ENCODE data around the gene NDUFB5.
"Not testable (repeated sequence)": the region's sequence is repeated elsewhere in the genome, so short reads cannot be mapped to it uniquely, and the experiment has no call there.

NDUFB5 gene

DNA sequence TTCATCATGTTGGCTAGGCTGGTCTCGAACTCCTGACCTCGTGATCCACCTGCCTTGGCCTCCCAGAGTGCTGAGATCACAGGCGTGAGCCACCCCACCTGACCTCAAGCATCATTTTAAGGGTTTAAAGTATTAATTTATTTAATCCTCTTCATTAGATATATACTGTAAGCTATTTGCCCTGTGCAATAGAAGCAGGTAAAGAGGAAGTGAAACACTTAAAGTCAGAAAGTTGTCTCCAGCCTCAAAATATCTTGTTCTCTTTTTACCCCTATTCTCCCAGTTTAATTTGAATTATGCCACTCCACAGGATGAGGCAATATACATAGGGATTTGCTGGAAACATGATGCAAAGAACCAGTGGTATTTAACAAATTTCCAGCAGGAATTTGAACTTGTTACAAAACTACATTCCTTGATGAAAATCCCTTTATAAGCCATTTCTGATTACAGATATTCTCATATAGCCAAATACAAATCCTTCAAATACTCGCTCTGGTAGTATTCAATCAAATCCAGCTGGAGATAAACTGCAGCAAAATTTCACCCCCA is 2.0 kb downstream of the NDUFB5 start:
- H3K9me3 ChIP-seq = no peaks in the 10 kb centered on the region

DNA sequence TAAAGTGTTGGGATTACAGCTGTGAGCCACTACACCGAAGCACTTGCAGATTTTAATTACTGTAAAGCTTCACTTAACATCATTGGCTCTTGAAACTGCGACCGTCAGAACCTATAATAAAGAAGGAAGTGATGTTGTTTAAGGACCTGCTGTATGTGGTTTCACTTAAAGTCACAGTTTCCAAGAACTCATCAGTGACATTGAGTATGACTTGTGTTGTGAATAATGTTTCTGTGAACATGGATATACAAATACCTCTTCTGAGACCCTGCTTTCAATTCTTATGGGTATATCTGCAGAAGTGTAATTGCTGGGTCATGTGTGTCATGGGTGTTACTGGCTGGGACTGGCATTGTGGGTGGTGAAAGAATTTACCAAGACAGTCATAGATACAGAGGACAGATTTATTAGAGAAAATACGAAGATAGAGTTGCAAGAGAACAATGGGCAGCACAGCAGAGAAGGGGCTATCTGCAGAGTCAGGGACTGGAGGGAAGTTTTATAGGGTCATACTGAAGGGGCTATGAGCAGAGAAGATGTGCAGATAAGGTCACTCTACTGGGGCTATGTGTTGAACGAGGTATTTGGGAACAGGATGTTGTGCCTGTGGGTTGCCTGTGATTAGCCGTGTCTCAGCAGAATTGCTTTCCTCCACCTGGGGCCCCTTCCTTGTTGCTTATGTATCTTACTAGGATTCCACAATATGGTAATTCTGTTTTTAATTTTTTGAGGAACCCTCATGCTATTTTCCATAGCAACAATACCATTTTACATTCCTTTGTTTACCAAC is 4.5 kb downstream of the NDUFB5 start:
- Histone ChIP-seq H3K36me3 (replicated peaks) (peaks cover 9% of the 10 kb centered on the region; the same call in 1 of the 2 replicates), H3K9me3 (no peaks in the 10 kb centered on the region), H3K4me3 (no peak overlapping the region), H3K4me1 (peaks cover 12% of the 10 kb centered on the region), H3K27me3 (ENCODE audit: low read depth) (no peaks in the 10 kb centered on the region)
- DNase-seq (ENCODE audit: low spot score in 2 of 2) = no peak
- in situ Hi-C loops (cut with MboI; ENCODE audit: low sequenced_read_pairs) = no loop called here

More for the DNA sequence above, 2.0 kb downstream of the NDUFB5 start:
- Histone ChIP-seq H3K4me1 (peaks cover 8% of the 10 kb centered on the region; the same call in 1 of the 2 replicates), H3K4me3 (no peak overlapping the region), H3K36me3 (replicated peaks) (peaks cover 15% of the 10 kb centered on the region), H3K27me3 (ENCODE audit: low read depth) (no peaks in the 10 kb centered on the region)
- no peak for DNase-seq (ENCODE audit: low spot score in 2 of 2)
- in situ Hi-C loops (cut with MboI; ENCODE audit: low sequenced_read_pairs) = no loop called here

DNA sequence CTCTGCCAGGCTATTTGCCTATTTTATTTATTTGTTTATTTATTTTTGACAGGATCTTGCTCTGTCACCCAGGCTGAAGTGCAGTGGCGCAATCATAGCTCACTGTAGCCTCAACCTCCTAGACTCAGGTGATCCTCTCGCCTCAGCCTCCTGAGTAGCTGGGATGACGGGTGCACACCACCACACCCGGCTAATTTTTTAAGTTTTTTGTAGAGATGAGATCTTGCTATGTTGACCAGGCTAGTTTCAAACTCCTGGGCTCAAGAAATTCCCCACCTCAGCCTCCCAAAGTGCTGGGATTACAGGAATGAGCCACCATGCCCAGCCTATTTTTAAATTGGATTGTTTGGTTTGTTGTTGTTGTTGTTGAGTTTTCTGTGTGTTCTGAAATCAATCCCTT is 5.5 kb downstream of the NDUFB5 start:
- peaks cover 6% of the 10 kb centered on the region; the same call in 1 of the 2 replicates for H3K36me3 ChIP-seq (replicated peaks)
- no peak for DNase-seq (ENCODE audit: low spot score in 2 of 2)
- H3K27me3 ChIP-seq (ENCODE audit: low read depth) = no peaks in the 10 kb centered on the region
- peaks cover 12% of the 10 kb centered on the region for H3K4me1 ChIP-seq
- in situ Hi-C loops (cut with MboI; ENCODE audit: low sequenced_read_pairs) = no loop called here
- H3K4me3 ChIP-seq = no peak overlapping the region
- no peaks in the 10 kb centered on the region for H3K9me3 ChIP-seq

DNA sequence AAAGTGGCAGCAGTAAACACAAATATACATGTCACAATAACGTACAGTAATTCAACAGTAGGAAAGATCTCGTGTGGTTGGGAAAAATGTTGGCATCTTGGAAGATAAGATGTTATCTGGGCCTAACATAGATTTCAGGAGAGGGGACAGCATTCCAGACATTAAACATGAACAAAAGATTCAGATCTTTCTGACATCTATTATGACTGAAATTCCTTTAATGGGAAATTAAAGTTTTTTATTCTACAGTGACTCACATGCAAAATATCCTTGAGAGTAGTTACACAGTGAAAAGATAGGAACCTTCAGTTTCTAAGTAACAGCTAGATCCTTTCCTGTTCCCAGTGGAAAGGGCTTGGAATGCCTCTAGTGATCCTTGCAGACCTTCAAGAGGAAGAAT is 9.2 kb downstream of the NDUFB5 start:
- no peak overlapping the region for H3K4me3 ChIP-seq
- no peaks in the 10 kb centered on the region for H3K27me3 ChIP-seq (ENCODE audit: low read depth)
- in situ Hi-C loops (cut with MboI; ENCODE audit: low sequenced_read_pairs) = no loop called here
- DNase-seq (ENCODE audit: low spot score in 2 of 2) = no peak
- H3K9me3 ChIP-seq = no peaks in the 10 kb centered on the region
- H3K4me1 ChIP-seq = peaks cover 10% of the 10 kb centered on the region
- peaks cover 16% of the 10 kb centered on the region for H3K36me3 ChIP-seq (replicated peaks)

DNA sequence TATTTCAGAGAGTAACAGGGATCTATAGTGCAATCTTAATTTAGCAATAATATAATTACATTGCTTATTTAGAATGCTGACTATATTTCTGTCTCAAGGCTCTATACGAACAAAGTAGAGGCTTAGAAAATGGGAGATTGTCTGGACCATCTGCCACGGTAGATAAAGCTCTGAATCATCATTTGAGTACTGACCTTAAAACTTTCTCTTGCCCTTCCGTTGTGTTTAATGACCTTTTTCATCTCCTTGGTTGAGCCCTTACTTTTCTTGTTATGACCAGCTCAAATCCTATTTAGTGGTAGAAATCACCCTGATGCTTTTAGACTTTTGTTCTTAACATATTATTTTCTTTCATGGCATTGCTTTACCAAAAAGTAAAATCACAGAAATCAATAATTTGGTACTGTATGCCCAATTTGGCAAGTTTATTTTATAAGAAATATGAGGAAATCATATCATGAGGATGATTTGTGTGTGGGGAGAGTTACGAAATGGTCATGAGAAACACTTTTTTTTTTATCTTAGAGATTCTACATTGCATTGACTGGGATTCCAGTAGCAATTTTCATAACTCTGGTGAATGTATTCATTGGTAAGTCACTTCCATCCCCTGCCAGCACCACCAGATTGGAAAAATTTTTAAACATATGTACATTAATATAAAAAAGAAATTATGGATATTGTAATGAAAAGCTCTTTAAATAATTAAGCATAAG is 11.0 kb downstream of the NDUFB5 start:
- H3K36me3 ChIP-seq (replicated peaks) = peaks cover 29% of the 10 kb centered on the region
- no peak for DNase-seq (ENCODE audit: low spot score in 2 of 2)
- in situ Hi-C loops (cut with MboI; ENCODE audit: low sequenced_read_pairs) = no loop called here

DNA sequence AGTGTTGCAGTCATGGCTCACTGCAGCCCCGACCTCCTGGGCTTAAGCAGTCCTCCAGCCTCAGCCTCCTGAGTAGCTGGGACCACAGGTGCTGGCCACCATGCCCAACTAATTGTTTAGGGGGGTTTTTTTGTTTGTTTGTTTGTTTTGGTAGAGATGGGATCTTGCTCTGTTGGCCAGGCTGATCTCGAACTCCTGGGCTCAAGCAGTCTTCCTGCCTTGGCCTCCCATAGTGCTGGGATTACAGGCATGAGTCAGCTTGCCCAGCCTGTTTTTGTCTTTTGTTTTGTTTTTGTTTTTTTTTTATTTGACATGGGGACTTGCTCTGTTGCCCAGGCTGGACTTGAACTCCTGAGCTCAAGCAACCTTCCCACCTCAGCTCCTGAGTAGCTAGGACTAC is 17.4 kb downstream of the NDUFB5 start:
- Histone ChIP-seq H3K4me3 (no peak overlapping the region), H3K36me3 (replicated peaks) (peaks cover 50% of the 10 kb centered on the region), H3K4me1 (no peaks in the 10 kb centered on the region), H3K27me3 (ENCODE audit: low read depth) (no peaks in the 10 kb centered on the region), H3K9me3 (0 out of 2 replicates have a peak, but pooled peaks cover 2% of the 10 kb centered on the region)
- in situ Hi-C loops (cut with MboI; ENCODE audit: low sequenced_read_pairs) = no loop called here
- no peak for DNase-seq (ENCODE audit: low spot score in 2 of 2)

More for the DNA sequence above, 11.0 kb downstream of the NDUFB5 start:
- no peaks in the 10 kb centered on the region for H3K27me3 ChIP-seq (ENCODE audit: low read depth)
- H3K4me3 ChIP-seq = no peak overlapping the region
- H3K4me1 ChIP-seq = peaks cover 10% of the 10 kb centered on the region
- 0 out of 2 replicates have a peak, but pooled peaks cover 2% of the 10 kb centered on the region for H3K9me3 ChIP-seq

DNA sequence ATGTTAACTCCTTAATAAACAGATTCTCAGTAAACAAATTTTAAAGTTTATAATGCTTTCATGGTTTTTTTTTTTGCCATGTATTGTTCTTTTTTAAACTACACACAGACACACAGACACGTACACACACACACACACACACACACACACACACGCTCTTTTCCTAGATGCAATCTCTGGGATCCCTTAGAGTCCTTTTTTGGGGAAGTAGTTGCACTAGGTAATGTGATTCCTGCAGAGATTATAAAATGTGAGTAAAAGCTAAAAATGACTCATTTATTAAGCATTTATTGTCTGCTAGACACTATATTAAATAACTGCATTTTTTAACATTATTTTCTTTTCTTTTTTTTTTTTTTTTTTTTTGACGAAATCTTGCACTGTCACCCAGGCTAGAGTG is 19.9 kb downstream of the NDUFB5 start:
- no peak for DNase-seq (ENCODE audit: low spot score in 2 of 2)
- Histone ChIP-seq H3K4me3 (no peak overlapping the region), H3K4me1 (no peaks in the 10 kb centered on the region), H3K27me3 (ENCODE audit: low read depth) (no peaks in the 10 kb centered on the region), H3K9me3 (0 out of 2 replicates have a peak, but pooled peaks cover 2% of the 10 kb centered on the region), H3K36me3 (replicated peaks) (peaks cover 36% of the 10 kb centered on the region)
- in situ Hi-C loops (cut with MboI; ENCODE audit: low sequenced_read_pairs) = no loop called here

DNA sequence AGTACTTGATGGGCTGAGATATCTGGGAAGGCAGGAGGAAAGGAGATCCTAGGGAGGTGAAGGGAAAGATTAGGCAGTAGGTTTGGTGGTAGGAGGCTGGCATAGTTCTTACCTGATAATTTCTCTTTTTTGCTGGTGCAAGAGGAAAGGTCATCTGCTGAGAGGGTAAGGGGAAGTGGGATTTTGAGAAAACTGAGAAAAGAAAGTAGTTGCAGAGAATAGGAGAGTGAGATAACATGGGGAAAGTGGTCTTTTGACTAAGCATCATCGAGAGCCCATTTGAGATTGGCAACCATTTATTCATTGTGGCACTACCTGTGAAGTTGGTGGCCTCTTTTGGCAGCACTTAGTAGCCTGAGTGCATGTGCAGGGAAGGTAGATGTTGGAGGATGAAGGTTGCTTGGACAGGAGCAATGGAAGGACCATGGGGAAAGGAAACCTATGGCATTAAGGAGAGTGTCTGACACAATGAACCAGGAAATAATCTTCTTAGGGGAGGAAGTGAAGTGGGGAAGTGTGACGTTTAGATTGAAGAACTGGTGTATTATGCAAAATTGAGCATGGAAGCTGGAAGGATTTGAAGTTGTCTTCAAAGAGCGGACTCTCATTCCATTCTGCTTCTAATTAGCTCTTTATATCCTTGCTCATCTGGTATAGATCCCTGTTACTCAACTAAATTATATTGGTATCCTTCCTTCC is 26.3 kb downstream of the NDUFB5 start:
- no peaks in the 10 kb centered on the region for H3K36me3 ChIP-seq (replicated peaks)
- DNase-seq (ENCODE audit: low spot score in 2 of 2) = no peak
- no peak overlapping the region for H3K4me3 ChIP-seq
- H3K4me1 ChIP-seq = no peaks in the 10 kb centered on the region
- no peaks in the 10 kb centered on the region for H3K9me3 ChIP-seq
- H3K27me3 ChIP-seq (ENCODE audit: low read depth) = no peaks in the 10 kb centered on the region
- in situ Hi-C loops (cut with MboI; ENCODE audit: low sequenced_read_pairs) = no loop called here

DNA sequence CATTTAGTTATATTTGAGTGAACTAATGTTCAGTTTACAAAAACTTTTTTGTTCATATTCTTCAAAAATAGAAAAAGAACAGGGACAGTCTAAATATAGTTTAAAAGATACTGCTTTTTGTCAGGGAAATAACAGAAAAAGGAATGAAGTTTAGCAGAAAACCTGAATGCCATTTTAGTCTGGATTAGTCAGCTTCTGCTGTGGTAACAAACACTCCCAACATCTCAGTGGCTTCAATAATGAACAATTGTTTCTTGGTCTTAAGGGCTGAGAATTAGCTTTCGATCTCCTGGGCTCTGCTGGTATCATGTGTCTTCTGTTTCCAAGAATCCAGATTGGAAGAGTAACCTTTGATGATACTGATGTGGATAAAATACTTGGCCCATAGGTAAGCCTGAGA is 35.9 kb downstream of the NDUFB5 start:
- DNase-seq (ENCODE audit: low spot score in 2 of 2) = no peak
- in situ Hi-C loops (cut with MboI; ENCODE audit: low sequenced_read_pairs) = no loop called here
- H3K36me3 ChIP-seq (replicated peaks) = no peaks in the 10 kb centered on the region
- H3K4me3 ChIP-seq = no peak overlapping the region
- no peaks in the 10 kb centered on the region for H3K27me3 ChIP-seq (ENCODE audit: low read depth)
- no peaks in the 10 kb centered on the region for H3K4me1 ChIP-seq
- no peaks in the 10 kb centered on the region for H3K9me3 ChIP-seq

DNA sequence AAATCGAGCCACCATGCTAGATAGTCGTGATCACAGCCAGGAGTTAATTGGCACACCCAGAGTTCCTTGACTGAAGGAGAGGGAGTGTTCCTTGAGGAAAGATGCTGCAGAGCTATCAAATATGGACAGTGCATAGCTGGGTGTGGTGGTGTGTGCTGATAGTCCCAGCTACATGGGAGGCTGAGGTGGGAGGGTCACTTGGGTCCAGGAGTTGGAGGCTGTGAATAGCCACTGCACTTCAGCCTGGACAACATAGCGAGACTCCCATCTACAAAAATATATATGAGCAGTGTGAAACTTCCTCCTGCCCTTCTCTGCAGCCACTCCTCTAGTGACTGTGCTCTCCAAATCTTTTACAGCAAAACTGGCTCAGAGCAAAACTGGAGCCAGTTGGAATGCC is 38.3 kb downstream of the NDUFB5 start:
- Histone ChIP-seq H3K27me3 (ENCODE audit: low read depth) (no peaks in the 10 kb centered on the region), H3K9me3 (no peaks in the 10 kb centered on the region), H3K36me3 (replicated peaks) (no peaks in the 10 kb centered on the region), H3K4me3 (no peak overlapping the region), H3K4me1 (no peaks in the 10 kb centered on the region)
- in situ Hi-C loops (cut with MboI; ENCODE audit: low sequenced_read_pairs) = no loop called here
- DNase-seq (ENCODE audit: low spot score in 2 of 2) = no peak

DNA sequence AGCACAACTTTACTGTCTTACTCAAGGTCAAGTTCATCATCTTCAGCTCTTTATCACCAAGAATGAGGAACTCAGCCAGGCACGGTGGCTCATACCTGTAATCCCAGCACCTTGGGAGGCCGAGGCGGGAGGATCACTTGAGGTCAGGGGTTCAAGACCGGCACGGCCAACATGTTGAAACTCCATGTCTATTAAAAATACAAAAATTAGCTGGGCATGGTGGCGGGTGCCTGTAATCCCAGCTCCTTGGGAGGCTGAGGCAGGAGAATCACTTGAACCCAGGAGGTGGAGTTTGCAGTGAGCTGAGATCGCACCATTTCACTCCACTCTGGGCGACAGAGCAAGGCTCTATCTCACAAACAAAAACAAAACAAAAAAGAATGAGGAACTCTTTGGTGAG is 39.2 kb downstream of the NDUFB5 start:
- H3K36me3 ChIP-seq (replicated peaks); H3K4me1 ChIP-seq; DNase-seq (ENCODE audit: low spot score in 2 of 2); H3K9me3 ChIP-seq; in situ Hi-C loops (cut with MboI; ENCODE audit: low sequenced_read_pairs); H3K27me3 ChIP-seq (ENCODE audit: low read depth); H3K4me3 ChIP-seq: not testable (repeated sequence)

DNA sequence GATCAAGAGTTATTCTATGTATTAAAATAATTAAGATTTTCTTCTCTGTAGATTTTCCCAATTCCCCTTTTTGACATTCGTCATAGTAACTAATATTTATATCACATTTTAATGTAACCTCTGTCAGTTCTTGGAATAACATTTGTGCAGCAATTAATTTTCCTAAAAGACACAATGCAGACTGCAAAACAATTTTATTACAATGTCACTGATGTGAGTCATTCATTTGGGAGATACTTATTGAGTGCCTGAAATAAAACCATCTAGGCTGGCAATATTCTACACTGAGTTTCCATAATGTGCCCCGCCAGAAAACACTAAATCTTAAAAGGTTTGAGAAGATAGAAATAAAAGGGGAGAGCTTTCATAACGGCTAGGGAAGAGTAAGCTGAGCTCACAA is 41.6 kb downstream of the NDUFB5 start:
- Histone ChIP-seq H3K4me3 (no peak overlapping the region), H3K9me3 (no peaks in the 10 kb centered on the region), H3K4me1 (no peaks in the 10 kb centered on the region), H3K36me3 (replicated peaks) (no peaks in the 10 kb centered on the region), H3K27me3 (ENCODE audit: low read depth) (no peaks in the 10 kb centered on the region)
- in situ Hi-C loops (cut with MboI; ENCODE audit: low sequenced_read_pairs) = no loop called here
- no peak for DNase-seq (ENCODE audit: low spot score in 2 of 2)

DNA sequence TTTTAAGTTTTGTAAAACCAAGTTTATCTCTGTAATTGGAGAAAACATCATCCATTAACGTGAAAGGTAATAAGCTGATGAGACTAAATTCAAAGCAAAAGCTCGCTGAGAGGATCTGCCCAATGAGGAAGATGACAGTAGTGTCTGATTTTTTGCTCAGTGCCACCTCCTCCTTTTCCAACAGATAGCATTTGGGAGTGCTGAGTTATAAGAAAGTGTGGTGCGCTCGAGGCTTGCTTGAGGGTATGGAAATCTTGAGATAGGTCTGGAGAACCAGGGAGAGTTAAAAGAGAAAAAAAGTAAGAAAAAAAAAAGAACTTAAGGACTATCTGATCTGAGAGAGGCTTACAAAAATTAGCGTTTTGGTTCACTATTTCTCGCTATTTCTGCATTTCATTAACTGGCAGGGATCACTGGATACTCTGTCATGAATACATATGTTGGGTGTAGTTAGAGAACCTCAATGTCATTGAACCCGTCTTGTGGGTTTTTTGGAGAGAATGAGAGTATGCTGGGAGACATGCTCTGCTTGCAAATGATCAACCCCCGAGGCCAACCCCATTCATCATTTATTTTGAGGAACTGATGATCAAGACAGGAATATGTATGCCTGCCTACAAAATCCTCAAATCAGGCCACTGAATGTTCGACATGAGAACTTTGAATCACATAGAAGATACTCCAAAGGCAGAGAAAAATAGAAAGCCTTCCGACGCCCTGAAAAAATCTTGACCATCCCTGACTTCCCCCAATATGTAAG is 47.3 kb downstream of the NDUFB5 start:
- H3K4me3 ChIP-seq = peak overlapping the region; percentile 84
- no peaks in the 10 kb centered on the region for H3K9me3 ChIP-seq
- no peaks in the 10 kb centered on the region for H3K27me3 ChIP-seq (ENCODE audit: low read depth)
- DNase-seq (ENCODE audit: low spot score in 2 of 2) = no peak
- H3K36me3 ChIP-seq (replicated peaks) = 0 out of 2 replicates have a peak, but pooled peaks cover 2% of the 10 kb centered on the region
- in situ Hi-C loops (cut with MboI; ENCODE audit: low sequenced_read_pairs) = loop anchor here (5.0 kb wide), 1 partner anchor 50 kb away; no protein-coding TSS in a partner anchor
- peaks cover 14% of the 10 kb centered on the region for H3K4me1 ChIP-seq
